HG03354 (cell line): ENCODE data around the gene PHC2.
A peak's percentile ranks its signal among the peaks of the same experiment; 100 is the strongest.

Source experiments
- ATAC-seq: cut with Tn5 transposase; IDR thresholded peaks from one replicate; pipeline ENCODE4 v1.9.1; 2021; ENCODE audit warnings: mild to moderate bottlenecking; ENCODE audit not compliant: unreplicated experiment, poor library complexity, severe bottlenecking

The PHC2 gene

GRCh38 chr1:33430692-33431593 lies at the start of gene PHC2:
TSS of gene PHC2 (minus strand) at chr1:33431095. CDS start at chr1:33375539, 55,556 bp downstream.
- peak; percentile 95 for ATAC-seq

GRCh38 chr1:33477451-33477850 lies 46.6 kb upstream of the PHC2 start:
- no peak for ATAC-seq

GRCh38 chr1:33473900-33474299 lies 43.0 kb upstream of the PHC2 start:
- no peak for ATAC-seq

- ATAC-seq = peak; percentile 97
Observed at GRCh38 chr1:33472269-33472980, 41.5 kb upstream of the PHC2 start, which contains the start of gene ZSCAN20. TSS of gene ZSCAN20 (plus strand) at chr1:33472645. CDS start at chr1:33479289, 6,644 bp downstream.

- ATAC-seq = no peak
Observed at GRCh38 chr1:33471416-33471815, 40.5 kb upstream of the PHC2 start.

- peak; percentile 39 for ATAC-seq
Observed at GRCh38 chr1:33470495-33471012, 39.7 kb upstream of the PHC2 start.

GRCh38 chr1:33469691-33470090 lies 38.8 kb upstream of the PHC2 start:
- no peak for ATAC-seq

- no peak for ATAC-seq
Observed at GRCh38 chr1:33468967-33469366, 38.1 kb upstream of the PHC2 start.

- ATAC-seq = no peak
Observed at GRCh38 chr1:33468531-33468930, 37.6 kb upstream of the PHC2 start.

GRCh38 chr1:33468011-33468410 lies 37.1 kb upstream of the PHC2 start:
- no peak for ATAC-seq

- ATAC-seq = no peak
Observed at GRCh38 chr1:33466159-33466558, 35.3 kb upstream of the PHC2 start.

GRCh38 chr1:33465316-33465715 lies 34.4 kb upstream of the PHC2 start:
- no peak for ATAC-seq

GRCh38 chr1:33464552-33464951 lies 33.7 kb upstream of the PHC2 start:
- ATAC-seq = no peak

- ATAC-seq = no peak
Observed at GRCh38 chr1:33462405-33463164, 31.7 kb upstream of the PHC2 start.

GRCh38 chr1:33460947-33461629 lies 30.2 kb upstream of the PHC2 start:
- ATAC-seq = peak; percentile 77

GRCh38 chr1:33460144-33460543 lies 29.2 kb upstream of the PHC2 start:
- no peak for ATAC-seq

GRCh38 chr1:33459691-33460090 lies 28.8 kb upstream of the PHC2 start:
- ATAC-seq = no peak

- ATAC-seq = no peak
Observed at GRCh38 chr1:33456502-33456886, 25.6 kb upstream of the PHC2 start.
